SU-DHL-6 (cell line): ENCODE results near the gene CHL1.

Source experiments
- H2AFZ ChIP-seq: fragments of 200-600 bp; sonication (generic); 2 replicates; pipeline ENCODE4 v1.6.1; 2014; ENCODE audit warnings: low read depth, mild to moderate bottlenecking, moderate library complexity, mixed read lengths, antibody characterized with exemption, low read length; ENCODE audit not compliant: severe bottlenecking
- H3F3A ChIP-seq: fragments of 200-600 bp; shearing (Covaris generic); 2 replicates; pipeline ENCODE4 v1.6.0; 2016; ENCODE audit warnings: antibody characterized with exemption, mild to moderate bottlenecking; ENCODE audit not compliant: insufficient read depth
- H3K27ac ChIP-seq: fragments of 200-600 bp; sonication (generic); 2 replicates; pipeline ENCODE4 v1.5.1; 2016; ENCODE audit warnings: low read depth, mild to moderate bottlenecking, low read length, moderate library complexity, mixed read lengths
- H3K27me3 ChIP-seq: fragments of 200-600 bp; sonication (generic), shearing (Covaris generic); 2 replicates; pipeline ENCODE4 v1.6.0; 2014; ENCODE audit warnings: mild to moderate bottlenecking, low read length
- H3K36me3 ChIP-seq: fragments of 200-600 bp; sonication (generic); 2 replicates; pipeline ENCODE4 v1.6.1; 2014; ENCODE audit warnings: mild to moderate bottlenecking, low read length, mixed read lengths
- H3K4me2 ChIP-seq: fragments of 300-600, 200-600 bp; shearing (Covaris generic), sonication (generic); 2 replicates; pipeline ENCODE4 v1.6.0; 2014; ENCODE audit warnings: low read length, low read depth, mild to moderate bottlenecking; ENCODE audit not compliant: poor library complexity, severe bottlenecking
- H3K4me3 ChIP-seq: fragments of 200-600 bp; sonication (generic); 2 replicates; pipeline ENCODE4 v1.5.1; 2014; ENCODE audit warnings: antibody characterized with exemption, low read length, mild to moderate bottlenecking, mixed read lengths; ENCODE audit not compliant: insufficient read depth, poor library complexity, severe bottlenecking
- H3K79me2 ChIP-seq: fragments of 200-600 bp; sonication (generic); 2 replicates; pipeline ENCODE4 v1.6.1; 2014; ENCODE audit warnings: mild to moderate bottlenecking, low read length, moderate library complexity; ENCODE audit not compliant: insufficient read depth
- H3K9ac ChIP-seq: fragments of 200-600 bp; sonication (generic); 2 replicates; pipeline ENCODE4 v1.7.0; 2014; ENCODE audit warnings: mild to moderate bottlenecking, low read length
- H3K9me2 ChIP-seq: fragments of 200-600 bp; sonication (generic); replicated peaks from 2 replicates; pipeline ENCODE4 v1.6.1; 2014; ENCODE audit warnings: low read length; ENCODE audit not compliant: insufficient read depth
- H3K9me3 ChIP-seq: fragments of 200-600 bp; sonication (generic); 2 replicates; pipeline ENCODE4 v1.6.1; 2014; ENCODE audit warnings: low read length, mixed read lengths; ENCODE audit not compliant: insufficient read depth
- H4K20me1 ChIP-seq: fragments of 200-600 bp; sonication (generic); 2 replicates; pipeline ENCODE4 v1.6.1; 2014; ENCODE audit warnings: low read depth, mild to moderate bottlenecking, antibody characterized with exemption, low read length, moderate library complexity, mixed read lengths
- CTCF ChIP-seq: fragments of 200-600 bp; sonication (generic); IDR thresholded peaks from one replicate; pipeline ENCODE4 v1.5.1; 2017; ENCODE audit warnings: antibody characterized with exemption, mild to moderate bottlenecking, low read length, moderate library complexity; ENCODE audit not compliant: insufficient read depth, poor library complexity, severe bottlenecking
- EZH2phosphoT487 ChIP-seq: fragments of 200-600 bp; sonication (generic), shearing (Covaris generic); conservative IDR thresholded peaks from 2 replicates; pipeline ENCODE4 v1.6.1; 2018; ENCODE audit warnings: mild to moderate bottlenecking, antibody characterized with exemption, low read length, moderate library complexity, mixed read lengths

Gene CHL1

GRCh38 chr3:291028-291427 lies 94.5 kb downstream of the CHL1 start:
- Histone ChIP-seq H4K20me1 (no peaks in the 10 kb centered on the region), H3K79me2 (no peaks in the 10 kb centered on the region), H3K9me2 (no peaks in the 10 kb centered on the region), H2AFZ (no peak overlapping the region), H3F3A (no peaks in the 10 kb centered on the region), H3K4me3 (no peak overlapping the region), H3K27ac (no peak overlapping the region), H3K36me3 (no peaks in the 10 kb centered on the region), H3K9me3 (no peaks in the 10 kb centered on the region), H3K9ac (no peak overlapping the region), H3K4me2 (peak overlapping the region; percentile 64), H3K27me3 (no peaks in the 10 kb centered on the region)
- TF ChIP-seq EZH2phosphoT487 (no peak), CTCF (no peak)

GRCh38 chr3:291646-292436 lies 95.3 kb downstream of the CHL1 start:
- no peaks in the 10 kb centered on the region for H3F3A ChIP-seq
- H3K9me2 ChIP-seq = no peaks in the 10 kb centered on the region
- H3K9ac ChIP-seq = no peak overlapping the region
- H2AFZ ChIP-seq = peak overlapping the region; percentile 3
- no peaks in the 10 kb centered on the region for H3K9me3 ChIP-seq
- H3K36me3 ChIP-seq = no peaks in the 10 kb centered on the region
- H4K20me1 ChIP-seq = no peaks in the 10 kb centered on the region
- no peak overlapping the region for H3K4me2 ChIP-seq
- H3K27ac ChIP-seq = no peak overlapping the region
- no peak overlapping the region for H3K4me3 ChIP-seq
- H3K79me2 ChIP-seq = no peaks in the 10 kb centered on the region
- no peaks in the 10 kb centered on the region for H3K27me3 ChIP-seq
- no peak for TF ChIP-seq CTCF
- no peak for TF ChIP-seq EZH2phosphoT487

GRCh38 chr3:294096-294495 lies 97.5 kb downstream of the CHL1 start:
- H2AFZ ChIP-seq = no peak overlapping the region
- no peaks in the 10 kb centered on the region for H3F3A ChIP-seq
- no peak overlapping the region for H3K27ac ChIP-seq
- no peaks in the 10 kb centered on the region for H3K9me2 ChIP-seq
- H4K20me1 ChIP-seq = no peaks in the 10 kb centered on the region
- no peak overlapping the region for H3K9ac ChIP-seq
- TF ChIP-seq CTCF (no peak), EZH2phosphoT487 (no peak)
- no peaks in the 10 kb centered on the region for H3K9me3 ChIP-seq
- H3K79me2 ChIP-seq = no peaks in the 10 kb centered on the region
- no peak overlapping the region for H3K4me3 ChIP-seq
- no peaks in the 10 kb centered on the region for H3K27me3 ChIP-seq
- no peaks in the 10 kb centered on the region for H3K36me3 ChIP-seq
- H3K4me2 ChIP-seq = no peak overlapping the region
